Suprapubic skin (tissue), 4 donors: ENCODE data around the gene CELF4. TPM values are rescaled to one million over a fixed set of nuclear protein-coding genes. Genes with fewer than 3 reads are reported as not detected.

ENCODE experiments used
- DNase-seq, 2 donors: peaks; one replicate each; pipeline ENCODE4 v3.0.0-alpha.2; 2019; ENCODE audit warnings: low spot score in 2 of 2
- H3K27ac ChIP-seq: fragments of 200-600 bp; sonication (generic); one replicate; pipeline ENCODE4 v1.5.1; 2019
- H3K27me3 ChIP-seq: fragments of 200-600 bp; sonication (generic); one replicate; pipeline ENCODE4 v1.5.1; 2019
- H3K36me3 ChIP-seq: fragments of 200-600 bp; sonication (generic); one replicate; pipeline ENCODE4 v1.5.1; 2019
- H3K4me1 ChIP-seq: fragments of 200-600 bp; sonication (generic); one replicate; pipeline ENCODE4 v1.5.1; 2019
- H3K4me3 ChIP-seq: fragments of 200-600 bp; sonication (generic); one replicate; pipeline ENCODE4 v1.5.1; 2019; ENCODE audit warnings: mild to moderate bottlenecking
- H3K9me3 ChIP-seq: fragments of 200-600 bp; sonication (generic); one replicate; pipeline ENCODE4 v1.5.1; 2019
- EP300 ChIP-seq: sonication (generic); formaldehyde crosslinking; IDR thresholded peaks from one replicate; pipeline ENCODE4 v1.6.1; 2017; ENCODE audit warnings: antibody characterized with exemption
- POLR2A ChIP-seq, 2 donors: fragments of 450-650 bp; IDR thresholded peaks; one replicate each; pipeline ENCODE4 v1.6.1; 2017; ENCODE audit warnings: antibody characterized with exemption in 2 of 2, mild to moderate bottlenecking in 2 of 2, moderate library complexity in 2 of 2
- POLR2AphosphoS5 ChIP-seq, 3 donors: sonication (generic); formaldehyde crosslinking; IDR thresholded peaks; one replicate each; pipeline ENCODE4 v1.6.1; 2017; ENCODE audit warnings: antibody characterized with exemption in 3 of 3
- WGBS: methylation state at CpG from one replicate; pipeline ENCODE4 v1.1.5; 2018; 5-methylcytosine and 5-hydroxymethylcytosine counted together
- total RNA-seq, 4 donors: library from RNA; depleted of rRNA; stranded (reverse); fragments of >200 nt; gene quantifications; one replicate each; pipeline ENCODE4 v1.1.0, GENCODE V29; 2016
- TF ChIP-seq, protein P1 (sequence below), 2 donors: fragments of 200-600 bp in 1 of 2; fragments of 450-650 bp in 1 of 2; sonication (generic) in 1 of 2; IDR thresholded peaks; one replicate each; pipeline ENCODE4 v1.5.1; 2016 to 2019; ENCODE audit warnings: antibody characterized with exemption in 2 of 2, mild to moderate bottlenecking in 1 of 2, moderate library complexity in 1 of 2

The CELF4 gene
- total RNA-seq, 4 donors from 2014 or later = not detected

DNA sequence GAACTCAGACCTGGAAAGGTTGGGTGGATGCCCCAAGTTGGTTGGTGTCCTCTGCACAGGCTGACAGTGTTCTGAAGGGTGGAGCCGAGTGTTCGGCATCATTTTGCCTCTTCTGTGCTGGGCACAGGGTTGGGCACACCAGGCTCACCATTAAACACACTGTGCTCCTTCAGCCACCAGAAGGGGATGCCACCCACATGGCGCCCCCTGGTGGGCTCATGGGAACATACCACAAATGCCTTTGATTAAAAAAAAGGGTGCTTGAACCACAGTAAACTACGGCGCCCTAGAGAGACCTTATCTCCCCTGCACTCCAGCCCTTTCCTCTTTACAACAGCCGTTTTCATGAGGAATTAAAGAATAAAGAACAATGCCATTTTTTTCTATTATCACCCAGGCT, 89.4 kb downstream of the CELF4 start:
- no peaks in the 10 kb centered on the region for H3K36me3 ChIP-seq
- no peak for DNase-seq
- 32% methylated on average over 6 of the region's 6 CpGs for WGBS
- peaks cover 37% of the 10 kb centered on the region for H3K27me3 ChIP-seq
- no peaks in the 10 kb centered on the region for H3K9me3 ChIP-seq
- no peak overlapping the region for H3K27ac ChIP-seq
- TF ChIP-seq EP300 (no peak), POLR2AphosphoS5 (IDR thresholded peaks at IDR 0.05) (no peak)
- TF ChIP-seq, protein P1, sequence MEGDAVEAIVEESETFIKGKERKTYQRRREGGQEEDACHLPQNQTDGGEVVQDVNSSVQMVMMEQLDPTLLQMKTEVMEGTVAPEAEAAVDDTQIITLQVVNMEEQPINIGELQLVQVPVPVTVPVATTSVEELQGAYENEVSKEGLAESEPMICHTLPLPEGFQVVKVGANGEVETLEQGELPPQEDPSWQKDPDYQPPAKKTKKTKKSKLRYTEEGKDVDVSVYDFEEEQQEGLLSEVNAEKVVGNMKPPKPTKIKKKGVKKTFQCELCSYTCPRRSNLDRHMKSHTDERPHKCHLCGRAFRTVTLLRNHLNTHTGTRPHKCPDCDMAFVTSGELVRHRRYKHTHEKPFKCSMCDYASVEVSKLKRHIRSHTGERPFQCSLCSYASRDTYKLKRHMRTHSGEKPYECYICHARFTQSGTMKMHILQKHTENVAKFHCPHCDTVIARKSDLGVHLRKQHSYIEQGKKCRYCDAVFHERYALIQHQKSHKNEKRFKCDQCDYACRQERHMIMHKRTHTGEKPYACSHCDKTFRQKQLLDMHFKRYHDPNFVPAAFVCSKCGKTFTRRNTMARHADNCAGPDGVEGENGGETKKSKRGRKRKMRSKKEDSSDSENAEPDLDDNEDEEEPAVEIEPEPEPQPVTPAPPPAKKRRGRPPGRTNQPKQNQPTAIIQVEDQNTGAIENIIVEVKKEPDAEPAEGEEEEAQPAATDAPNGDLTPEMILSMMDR (IDR thresholded peaks at IDR 0.05) = peak in 1 of 2 donors; percentile 11
- no peak overlapping the region for H3K4me3 ChIP-seq
- no peaks in the 10 kb centered on the region for H3K4me1 ChIP-seq

DNA sequence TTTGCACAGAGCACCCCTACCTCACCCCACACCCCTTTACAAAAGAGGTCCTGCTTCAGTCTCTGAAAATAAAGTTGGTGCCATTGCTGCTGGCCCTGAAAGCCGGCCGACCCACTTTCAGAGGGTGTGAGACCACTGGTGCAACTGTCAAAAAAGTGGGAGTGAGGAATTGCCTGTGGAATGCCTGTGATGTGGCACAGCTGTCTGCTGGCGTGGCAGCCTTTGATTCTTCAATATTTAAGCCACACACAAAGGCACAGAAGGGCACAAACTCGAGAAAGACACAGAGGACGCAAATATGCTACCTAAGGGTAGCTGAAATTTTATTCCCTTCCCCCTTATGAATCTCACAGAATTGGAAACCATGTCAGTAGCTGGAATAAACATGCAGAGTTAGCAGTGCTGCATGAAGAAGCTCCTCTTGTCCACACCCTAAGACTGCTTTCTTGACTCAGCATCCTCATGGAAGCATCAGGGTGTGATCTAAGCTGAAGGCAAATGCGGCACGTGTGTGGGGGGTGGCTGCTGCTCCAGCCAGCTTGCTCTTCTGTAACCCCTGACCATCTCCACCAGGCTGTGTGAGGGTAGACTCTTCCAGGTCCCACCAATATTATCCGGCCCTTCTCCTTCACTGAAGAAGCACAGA, 92.3 kb downstream of the CELF4 start:
- H3K27ac ChIP-seq = no peak overlapping the region
- no peaks in the 10 kb centered on the region for H3K36me3 ChIP-seq
- TF ChIP-seq POLR2A (IDR thresholded peaks at IDR 0.05) = no peak
- no peak for TF ChIP-seq EP300
- TF ChIP-seq, protein P1 (IDR thresholded peaks at IDR 0.05) = no peak
- no peak for TF ChIP-seq POLR2AphosphoS5 (IDR thresholded peaks at IDR 0.05)
- H3K9me3 ChIP-seq = no peaks in the 10 kb centered on the region
- peaks cover 33% of the 10 kb centered on the region for H3K27me3 ChIP-seq
- H3K4me1 ChIP-seq = no peaks in the 10 kb centered on the region
- DNase-seq = no peak
- H3K4me3 ChIP-seq = no peak overlapping the region
- WGBS = 69% methylated on average over 6 of the region's 8 CpGs

DNA sequence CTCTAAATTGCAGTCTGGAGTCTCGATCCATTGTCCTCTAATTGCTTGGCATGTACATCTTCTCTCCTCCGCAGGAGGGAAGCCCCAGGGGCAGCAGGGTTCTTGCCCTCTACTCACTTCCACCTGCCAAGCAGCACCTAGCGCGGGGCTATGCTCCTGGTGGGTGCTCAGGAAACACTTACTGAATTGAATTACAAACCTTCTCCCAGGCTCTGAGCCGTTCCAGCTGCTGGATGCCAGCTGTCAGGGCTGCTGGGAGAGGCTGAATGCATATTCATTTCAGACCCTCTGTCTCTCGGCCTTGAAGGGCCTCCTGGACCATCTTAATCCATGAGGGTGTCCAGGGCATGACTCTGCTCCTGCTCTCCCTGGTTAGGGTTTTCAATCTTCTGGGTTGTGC, 94.0 kb downstream of the CELF4 start:
- TF ChIP-seq POLR2A (IDR thresholded peaks at IDR 0.05) (no peak), POLR2AphosphoS5 (IDR thresholded peaks at IDR 0.05) (no peak), EP300 (no peak)
- TF ChIP-seq, protein P1 (IDR thresholded peaks at IDR 0.05) = no peak
- Histone ChIP-seq H3K9me3 (no peaks in the 10 kb centered on the region), H3K27ac (no peak overlapping the region), H3K36me3 (no peaks in the 10 kb centered on the region), H3K27me3 (peaks cover 20% of the 10 kb centered on the region), H3K4me1 (no peaks in the 10 kb centered on the region), H3K4me3 (no peak overlapping the region)
- WGBS = 36% methylated on average over 6 of the region's 6 CpGs
- DNase-seq = no peak

DNA sequence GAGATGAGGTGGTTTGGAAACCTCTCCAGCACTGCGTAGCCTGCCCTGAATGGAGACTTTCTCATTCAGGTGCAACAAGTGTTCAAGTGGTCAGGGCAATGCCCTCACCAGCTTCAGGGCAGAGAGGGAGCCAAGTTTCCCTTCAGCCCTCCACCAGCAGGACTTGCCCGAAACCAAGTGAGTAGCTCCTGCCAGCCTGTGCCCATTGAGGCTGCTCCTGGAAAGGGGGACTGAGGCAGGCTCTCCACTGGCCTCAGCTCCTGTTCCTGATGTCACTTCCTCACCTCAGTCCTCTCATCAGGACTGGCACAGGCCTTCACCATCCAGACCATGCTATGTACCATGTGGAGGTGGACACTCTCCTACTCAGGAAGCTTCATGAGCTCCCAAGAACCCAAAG, 94.6 kb downstream of the CELF4 start:
- Histone ChIP-seq H3K4me3 (no peak overlapping the region), H3K9me3 (no peaks in the 10 kb centered on the region), H3K36me3 (no peaks in the 10 kb centered on the region), H3K27me3 (peaks cover 19% of the 10 kb centered on the region), H3K4me1 (no peaks in the 10 kb centered on the region), H3K27ac (no peak overlapping the region)
- 100% methylated on average over 1 of the region's 2 CpGs for WGBS
- TF ChIP-seq POLR2AphosphoS5 (IDR thresholded peaks at IDR 0.05) (no peak), EP300 (no peak), POLR2A (IDR thresholded peaks at IDR 0.05) (no peak)
- TF ChIP-seq, protein P1 (IDR thresholded peaks at IDR 0.05) = no peak
- no peak for DNase-seq

DNA sequence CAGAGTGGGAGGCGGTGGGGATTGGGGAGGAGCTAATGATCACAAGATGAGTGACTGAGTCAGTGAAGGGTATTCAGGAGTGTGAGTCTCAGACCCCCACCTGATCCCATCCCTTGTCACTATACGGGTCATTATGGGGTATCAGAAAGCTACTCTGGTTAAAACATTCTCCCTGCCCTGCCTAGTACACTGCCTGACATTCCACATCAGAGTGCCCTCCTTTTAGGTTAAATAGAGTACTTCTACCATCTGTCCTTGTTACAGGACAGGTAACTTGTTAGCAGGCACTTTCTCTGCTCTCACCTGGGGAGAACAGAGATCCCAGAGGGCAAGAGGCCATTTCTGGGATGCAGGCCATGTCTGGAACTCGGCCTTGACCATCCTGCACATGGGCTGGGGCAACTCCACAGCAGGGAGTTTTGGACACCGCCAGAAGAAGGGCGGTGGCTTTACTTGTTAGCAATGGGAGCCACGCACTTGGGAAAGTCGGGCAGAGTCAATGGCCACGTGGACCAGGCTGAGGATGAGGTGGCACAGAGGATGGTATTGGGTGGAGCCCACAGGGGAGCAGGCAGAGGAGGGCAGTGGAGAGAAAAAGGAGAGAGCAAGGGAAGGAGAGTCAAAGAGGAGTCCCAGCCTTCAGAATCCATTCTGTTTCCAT, 98.5 kb downstream of the CELF4 start:
- Histone ChIP-seq H3K4me1 (no peaks in the 10 kb centered on the region), H3K4me3 (no peak overlapping the region), H3K36me3 (no peaks in the 10 kb centered on the region), H3K27me3 (peaks cover 26% of the 10 kb centered on the region), H3K27ac (no peak overlapping the region), H3K9me3 (no peaks in the 10 kb centered on the region)
- WGBS = 75% methylated on average over 8 of the region's 8 CpGs
- DNase-seq = no peak
- TF ChIP-seq EP300 (no peak), POLR2A (IDR thresholded peaks at IDR 0.05) (no peak), POLR2AphosphoS5 (IDR thresholded peaks at IDR 0.05) (no peak)
- TF ChIP-seq, protein P1 (IDR thresholded peaks at IDR 0.05) = no peak
